ENCODE data around the gene INMT. TPM values are rescaled to one million over a fixed set of nuclear protein-coding genes. Genes with fewer than 3 reads are reported as not detected.
A peak's percentile ranks its signal among the peaks of the same experiment; 100 is the strongest.

Gene INMT
- total and polyA plus RNA-seq, 11 donors: 11.7 to 88.1 (median 27.9) TPM

GRCh38 chr7:30785786-30786185, 33.9 kb downstream of the INMT start:
- WGBS, 4 donors: 78 to 83% (median 82%) methylated on average over 8 to 9 of the region's 9 CpGs
- no peak overlapping the region for H3K27ac ChIP-seq
- no peak for DNase-seq
- intact Hi-C loops (cut with DNase I): loop anchor here in 1 of 10 donors (5.0 kb wide), 1 partner anchor 33 kb away; the partner anchor contains the start of gene INMT
- no peaks in the 10 kb centered on the region for H3K9me3 ChIP-seq
- H3K27me3 ChIP-seq: no peaks in the 10 kb centered on the region
- H3K36me3 ChIP-seq: peaks cover 0 to 76% (median 19%) of the 10 kb centered on the region in 9 donors
- ATAC-seq: no peak
- peaks cover 0 to 15% (median 4%) of the 10 kb centered on the region in 12 donors for H3K4me1 ChIP-seq
- no peak overlapping the region for H3K4me3 ChIP-seq
- no peak for TF ChIP-seq CTCF (IDR thresholded peaks at IDR 0.05)
- TF ChIP-seq POLR2A (IDR thresholded peaks at IDR 0.05): no peak

GRCh38 chr7:30787486-30787885, 35.6 kb downstream of the INMT start:
- no peak for ATAC-seq
- WGBS, 4 donors: 60 to 87% (median 82%) methylated on average over 1 of the region's 1 CpG
- Histone ChIP-seq H3K4me3 (no peak overlapping the region), H3K27me3 (no peaks in the 10 kb centered on the region), H3K36me3 (peaks cover 0 to 77% (median 20%) of the 10 kb centered on the region in 9 donors), H3K4me1 (peaks cover 0 to 15% (median 0%) of the 10 kb centered on the region in 12 donors), H3K9me3 (no peaks in the 10 kb centered on the region), H3K27ac (no peak overlapping the region)
- intact Hi-C loops (cut with DNase I): loop anchor here in 1 of 10 donors (5.0 kb wide), 1 partner anchor 35 kb away; the partner anchor contains the start of gene INMT
- TF ChIP-seq POLR2A (IDR thresholded peaks at IDR 0.05): no peak
- no peak for TF ChIP-seq CTCF (IDR thresholded peaks at IDR 0.05)
- DNase-seq: no peak

- intact Hi-C loops (cut with DNase I): loop anchor here in 1 of 10 donors (5.0 kb wide), 1 partner anchor 36 kb away; the partner anchor contains the start of gene INMT
- no peaks in the 10 kb centered on the region for H3K27me3 ChIP-seq
- peaks cover 0 to 69% (median 20%) of the 10 kb centered on the region in 9 donors for H3K36me3 ChIP-seq
- H3K4me1 ChIP-seq: peaks cover 0 to 15% (median 0%) of the 10 kb centered on the region in 12 donors
- DNase-seq (no peak), ATAC-seq (no peak)
- 65 to 91% (median 76%) methylated on average over 11 of the region's 11 CpGs for WGBS, 4 donors
- H3K4me3 ChIP-seq: no peak overlapping the region
- TF ChIP-seq POLR2A (IDR thresholded peaks at IDR 0.05): no peak
- no peak for TF ChIP-seq CTCF (IDR thresholded peaks at IDR 0.05)
- H3K9me3 ChIP-seq: no peaks in the 10 kb centered on the region
- peak overlapping the region in 3 of 12 donors; percentile 25 to 44 (median 40) for H3K27ac ChIP-seq
These were observed 36.9 kb downstream of the INMT start for GRCh38 chr7:30788640-30789333.

- Histone ChIP-seq H3K4me3 (no peak overlapping the region), H3K36me3 (peaks cover 0 to 67% (median 20%) of the 10 kb centered on the region in 9 donors), H3K4me1 (peaks cover 0 to 15% (median 0%) of the 10 kb centered on the region in 12 donors), H3K9me3 (no peaks in the 10 kb centered on the region), H3K27ac (peak overlapping the region in 4 of 12 donors; percentile 25 to 59 (median 42)), H3K27me3 (no peaks in the 10 kb centered on the region)
- intact Hi-C loops (cut with DNase I): loop anchor here in 1 of 10 donors (5.0 kb wide), 1 partner anchor 37 kb away; the partner anchor contains the start of gene INMT
- DNase-seq: peak in 1 of 5 donors; percentile 56
- 71 to 83% (median 79%) methylated on average over 3 of the region's 3 CpGs for WGBS, 4 donors
- TF ChIP-seq POLR2A (IDR thresholded peaks at IDR 0.05): no peak
- TF ChIP-seq CTCF (IDR thresholded peaks at IDR 0.05): no peak
- ATAC-seq: peak; percentile 62 to 96 (median 86)
These were observed 37.4 kb downstream of the INMT start for GRCh38 chr7:30789334-30789711.
